A673 (cell line): ENCODE results near the gene ESF1. TPM values are rescaled to one million over a fixed set of nuclear protein-coding genes. Genes with fewer than 3 reads are reported as not detected.

Source experiments
- BruUV-seq: library from RNA; stranded (reverse); fragments of 400-500 nt; replicated peaks from 2 replicates; lab custom pipeline; 2021; lab: Mats Ljungman, UMichigan
- CTCF ChIA-PET: fragments of 300-600 bp; sonication (Branson Sonifier 250); formaldehyde crosslinking; loops from one replicate; lab custom pipeline; 2022; ENCODE audit warnings: antibody characterized with exemption; lab: Charles Lee
- POLR2A ChIA-PET: fragments of 300-600 bp; sonication (Branson Sonifier 250); formaldehyde crosslinking; loops from one replicate; lab custom pipeline; 2022; ENCODE audit warnings: antibody characterized with exemption; ENCODE audit not compliant: low non-redundant PET; lab: Charles Lee
- DNase-seq: peaks from one replicate; pipeline ENCODE4 v3.0.0-alpha.2; 2015; ENCODE audit warnings: low spot score
- H3K27ac ChIP-seq: fragments of 200-600 bp; sonication (generic); 2 replicates; pipeline ENCODE4 v1.5.1; 2016; ENCODE audit warnings: mixed run types, low read depth, mild to moderate bottlenecking, mixed read lengths, antibody characterized with exemption, low read length; ENCODE audit not compliant: poor library complexity, severe bottlenecking
- H3K27me3 ChIP-seq: fragments of 200-600 bp; sonication (generic); replicated peaks from 2 replicates; pipeline ENCODE4 v1.6.1; 2017; ENCODE audit warnings: mixed run types, low read depth, mild to moderate bottlenecking, mixed read lengths, antibody characterized with exemption, low read length; ENCODE audit not compliant: insufficient read depth, poor library complexity
- H3K36me3 ChIP-seq: fragments of 200-600 bp; sonication (generic); 2 replicates; pipeline ENCODE4 v1.6.1; 2016; ENCODE audit warnings: mixed run types, mild to moderate bottlenecking, mixed read lengths, antibody characterized with exemption, low read length; ENCODE audit not compliant: insufficient read depth, poor library complexity, severe bottlenecking
- H3K4me1 ChIP-seq: fragments of 200-600 bp; sonication (generic); 2 replicates; pipeline ENCODE4 v1.6.1; 2017; ENCODE audit warnings: mixed run types, mild to moderate bottlenecking, mixed read lengths, antibody characterized with exemption, low read length; ENCODE audit not compliant: insufficient read depth, poor library complexity, severe bottlenecking
- H3K4me3 ChIP-seq: fragments of 200-600 bp; sonication (generic); 2 replicates; pipeline ENCODE4 v1.5.1; 2016; ENCODE audit warnings: low read depth, mixed run types, mild to moderate bottlenecking, mixed read lengths, low read length; ENCODE audit not compliant: poor library complexity, severe bottlenecking
- H3K9me3 ChIP-seq: fragments of 200-600 bp; sonication (generic); 2 replicates; pipeline ENCODE4 v1.6.1; 2016; ENCODE audit warnings: mixed run types, low read depth, mild to moderate bottlenecking, mixed read lengths, antibody characterized with exemption, low read length; ENCODE audit not compliant: poor library complexity, severe bottlenecking
- EZH2 ChIP-seq: fragments of 200-600 bp; sonication (generic); IDR thresholded peaks from 2 replicates; pipeline ENCODE4 v1.6.1; 2017; ENCODE audit warnings: borderline replicate concordance, low read depth, mild to moderate bottlenecking, mixed read lengths, antibody characterized with exemption, low read length; ENCODE audit not compliant: poor library complexity, severe bottlenecking
- intact Hi-C: fragments of 100-400 bp; cut with micrococcal nuclease; formaldehyde crosslinking; loops from one replicate; pipeline ENCODE4 v1.10.0; 2022; ENCODE audit not compliant: unreplicated experiment
- total RNA-seq: library from RNA; stranded (reverse); gene quantifications from 2 replicates; pipeline ENCODE4 v1.2.3, GENCODE V29; 2021
- TF ChIP-seq, protein P1 (sequence below): fragments of 300-800, 200-600 bp; sonication (generic); conservative IDR thresholded peaks from 2 replicates; pipeline ENCODE4 v1.5.1; 2017; ENCODE audit warnings: low read depth, mild to moderate bottlenecking, antibody characterized with exemption, low read length, moderate library complexity, mixed read lengths

The ESF1 gene
- total RNA-seq, 1 experiment from 2014 or later, result 34.7 TPM

- H3K27me3 ChIP-seq, result no peaks in the 10 kb centered on the region
- no peak overlapping the region for H3K27ac ChIP-seq
- POLR2A ChIA-PET, result no interaction called here
- H3K4me1 ChIP-seq, result no peaks in the 10 kb centered on the region
- no peak for TF ChIP-seq EZH2
- TF ChIP-seq, protein P1, sequence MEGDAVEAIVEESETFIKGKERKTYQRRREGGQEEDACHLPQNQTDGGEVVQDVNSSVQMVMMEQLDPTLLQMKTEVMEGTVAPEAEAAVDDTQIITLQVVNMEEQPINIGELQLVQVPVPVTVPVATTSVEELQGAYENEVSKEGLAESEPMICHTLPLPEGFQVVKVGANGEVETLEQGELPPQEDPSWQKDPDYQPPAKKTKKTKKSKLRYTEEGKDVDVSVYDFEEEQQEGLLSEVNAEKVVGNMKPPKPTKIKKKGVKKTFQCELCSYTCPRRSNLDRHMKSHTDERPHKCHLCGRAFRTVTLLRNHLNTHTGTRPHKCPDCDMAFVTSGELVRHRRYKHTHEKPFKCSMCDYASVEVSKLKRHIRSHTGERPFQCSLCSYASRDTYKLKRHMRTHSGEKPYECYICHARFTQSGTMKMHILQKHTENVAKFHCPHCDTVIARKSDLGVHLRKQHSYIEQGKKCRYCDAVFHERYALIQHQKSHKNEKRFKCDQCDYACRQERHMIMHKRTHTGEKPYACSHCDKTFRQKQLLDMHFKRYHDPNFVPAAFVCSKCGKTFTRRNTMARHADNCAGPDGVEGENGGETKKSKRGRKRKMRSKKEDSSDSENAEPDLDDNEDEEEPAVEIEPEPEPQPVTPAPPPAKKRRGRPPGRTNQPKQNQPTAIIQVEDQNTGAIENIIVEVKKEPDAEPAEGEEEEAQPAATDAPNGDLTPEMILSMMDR, result no peak
- H3K9me3 ChIP-seq, result no peaks in the 10 kb centered on the region
- DNase-seq, result no peak
- intact Hi-C loops, result no loop called here
- CTCF ChIA-PET, result no interaction called here
- H3K4me3 ChIP-seq, result no peak overlapping the region
- H3K36me3 ChIP-seq, result peaks cover 73% of the 10 kb centered on the region
- BruUV-seq, result no TSS peak
These were observed 25.1 kb upstream of the ESF1 start for GRCh38 chr20:13809855-13810254.

DNA sequence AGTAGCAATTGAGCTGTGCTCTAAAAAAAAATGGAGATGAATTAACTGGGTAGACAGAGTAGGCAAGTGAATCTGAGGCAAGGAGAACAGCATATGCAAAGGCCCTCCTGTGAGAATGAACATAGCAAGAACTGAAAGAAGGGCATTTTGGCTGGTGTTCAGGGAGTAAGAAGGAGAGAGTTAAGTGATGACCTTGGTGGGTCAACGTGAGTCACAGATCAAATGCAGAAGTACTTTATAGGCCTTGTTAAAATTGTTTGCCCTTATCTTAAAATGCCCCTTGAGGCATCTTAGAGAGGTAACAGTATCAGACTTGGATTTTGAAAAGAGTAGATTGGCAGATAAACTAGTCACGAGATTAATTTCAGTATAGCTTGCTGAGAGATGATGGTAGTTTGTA, 24.7 kb upstream of the ESF1 start:
- CTCF ChIA-PET, result no interaction called here
- H3K4me1 ChIP-seq, result no peaks in the 10 kb centered on the region
- TF ChIP-seq, protein P1, result no peak
- no peak for TF ChIP-seq EZH2
- no peak overlapping the region for H3K27ac ChIP-seq
- H3K9me3 ChIP-seq, result no peaks in the 10 kb centered on the region
- peaks cover 73% of the 10 kb centered on the region for H3K36me3 ChIP-seq
- POLR2A ChIA-PET, result no interaction called here
- no peak overlapping the region for H3K4me3 ChIP-seq
- intact Hi-C loops, result no loop called here
- DNase-seq, result no peak
- BruUV-seq, result no TSS peak
- no peaks in the 10 kb centered on the region for H3K27me3 ChIP-seq

DNA sequence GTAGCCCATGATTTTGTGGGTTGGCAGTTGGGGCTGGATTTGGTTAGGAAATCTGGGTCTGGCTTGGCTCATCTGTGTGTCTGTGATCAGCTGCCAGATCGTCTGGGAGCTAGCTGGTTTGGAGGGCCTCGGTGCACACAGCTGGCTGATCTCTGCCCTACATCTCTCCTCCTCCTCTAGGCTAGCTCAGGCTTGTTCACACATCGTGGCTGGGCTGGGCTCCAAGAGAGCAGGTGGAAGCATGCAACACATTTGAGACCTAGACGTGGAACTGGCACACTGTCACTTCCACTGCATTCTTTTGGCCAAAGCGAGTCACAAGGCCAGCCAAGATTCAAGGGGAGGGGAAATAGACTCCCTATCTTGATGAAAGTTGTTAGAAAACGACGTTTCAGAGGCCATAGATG, 16.0 kb upstream of the ESF1 start:
- ChIA-PET POLR2A (no interaction called here), CTCF (no interaction called here)
- DNase-seq, result peak; percentile 14
- Histone ChIP-seq H3K27ac (no peak overlapping the region), H3K27me3 (no peaks in the 10 kb centered on the region), H3K4me3 (no peak overlapping the region), H3K9me3 (no peaks in the 10 kb centered on the region), H3K36me3 (peaks cover 86% of the 10 kb centered on the region), H3K4me1 (no peaks in the 10 kb centered on the region)
- intact Hi-C loops, result no loop called here
- TF ChIP-seq, protein P1, result no peak
- TF ChIP-seq EZH2, result no peak
- no TSS peak for BruUV-seq
